ENCODE data around the gene PLCXD1. TPM values are rescaled to one million over a fixed set of nuclear protein-coding genes. Genes with fewer than 3 reads are reported as not detected.
"Not testable (repeated sequence)": the region's sequence is repeated elsewhere in the genome, so short reads cannot be mapped to it uniquely, and the experiment has no call there.

Gene PLCXD1
- total RNA-seq = 12.8 TPM
- polyA plus RNA-seq (ENCODE audit: insufficient read depth in 1 of 8, insufficient read length in 8 of 8, low replicate concordance in 1 of 8) = 10 to 100 TPM; 10.7 to 20.1 (median 19.0) TPM
- long read RNA-seq, donor 1, partial matches to known transcripts = 5 of 13 reads
- long read RNA-seq, donor 1, other reads (novel, unspliced or antisense) = 8 of 13 reads
- long read RNA-seq, donor 2, full-length matches to known transcripts = 1 of 1 reads
- long read RNA-seq, donor 2, partial matches to known transcripts = 0 of 1 reads
- long read RNA-seq, donor 2, other reads (novel, unspliced or antisense) = 0 of 1 reads
- long read RNA-seq, donor 3, full-length matches to known transcripts = 1 of 75 reads
- long read RNA-seq, donor 3, partial matches to known transcripts = 74 of 75 reads
- long read RNA-seq, donor 3, other reads (novel, unspliced or antisense) = 0 of 75 reads
- long read RNA-seq, donor 4, partial matches to known transcripts = 15 of 15 reads
- long read RNA-seq, donor 4, other reads (novel, unspliced or antisense) = 0 of 15 reads
- long read RNA-seq, donor 5, partial matches to known transcripts = 64 of 65 reads
- long read RNA-seq, donor 5, other reads (novel, unspliced or antisense) = 0 of 65 reads
- long read RNA-seq, donor 6, full-length matches to known transcripts = 1 of 91 reads
- long read RNA-seq, donor 6, partial matches to known transcripts = 90 of 91 reads
- long read RNA-seq, donor 6, other reads (novel, unspliced or antisense) = 0 of 91 reads
- long read RNA-seq, donor 7 = 0 reads
- long read RNA-seq, donor 8 = 0 reads
- long read RNA-seq, donor 9 = 0 reads
- long read RNA-seq, donor 10, partial matches to known transcripts = 45 of 45 reads
- long read RNA-seq, donor 10, other reads (novel, unspliced or antisense) = 0 of 45 reads
- long read RNA-seq, donor 11, full-length matches to known transcripts = 2 of 30 reads
- long read RNA-seq, donor 11, partial matches to known transcripts = 15 of 30 reads
- long read RNA-seq, donor 11, other reads (novel, unspliced or antisense) = 13 of 30 reads

- DNase-seq = peak; percentile 88
- H3K36me3 ChIP-seq (ENCODE audit: control insufficient read depth, insufficient read depth, low read length) = peaks cover 11% of the 10 kb centered on the region
- peaks cover 7% of the 10 kb centered on the region for H3K27me3 ChIP-seq (ENCODE audit: control insufficient read depth, insufficient read depth, low read length)
- peak within 1 kb of the TSS; percentile 27 for H3K4me3 ChIP-seq (ENCODE audit: low read length)
- peak within 1 kb of the TSS; percentile 49 for H3K27ac ChIP-seq (ENCODE audit: low read length)
- 30% methylated on average over 14 of the region's 25 CpGs for WGBS (ENCODE audit: insufficient coverage)
- H3K4me1 ChIP-seq (ENCODE audit: control insufficient read depth, insufficient read depth, low read length) = peaks cover 13% of the 10 kb centered on the region
- H3K9me3 ChIP-seq (replicated peaks; ENCODE audit: control insufficient read depth, low read depth, low read length) = no peaks in the 10 kb centered on the region
These were observed at the start of gene PLCXD1 for GRCh38 chrX:281166-281999. PLCXD1 (plus strand) TSS chrX:281381; CDS start chrX:284188, 2,807 bp downstream.

- not testable (repeated sequence) for H3K9me3 ChIP-seq (replicated peaks; ENCODE audit: control insufficient read depth, low read depth, low read length); DNase-seq; H3K27me3 ChIP-seq (ENCODE audit: control insufficient read depth, insufficient read depth, low read length); H3K36me3 ChIP-seq (ENCODE audit: control insufficient read depth, insufficient read depth, low read length); H3K27ac ChIP-seq (ENCODE audit: low read length); H3K4me3 ChIP-seq (ENCODE audit: low read length); H3K4me1 ChIP-seq (ENCODE audit: control insufficient read depth, insufficient read depth, low read length)
- WGBS (ENCODE audit: insufficient coverage) = no CpG with 5 or more reads among the region's 45 CpGs
These were observed 49.4 kb upstream of the PLCXD1 start for GRCh38 chrX:231637-232277.

- H3K27ac ChIP-seq (ENCODE audit: low read length); H3K27me3 ChIP-seq (ENCODE audit: control insufficient read depth, insufficient read depth, low read length); DNase-seq; H3K36me3 ChIP-seq (ENCODE audit: control insufficient read depth, insufficient read depth, low read length); H3K9me3 ChIP-seq (replicated peaks; ENCODE audit: control insufficient read depth, low read depth, low read length); H3K4me1 ChIP-seq (ENCODE audit: control insufficient read depth, insufficient read depth, low read length); H3K4me3 ChIP-seq (ENCODE audit: low read length): not testable (repeated sequence)
- no CpG with 5 or more reads among the region's 42 CpGs for WGBS (ENCODE audit: insufficient coverage)
These were observed 48.9 kb upstream of the PLCXD1 start for GRCh38 chrX:232278-232655.

GRCh38 chrX:236201-236600 lies 45.0 kb upstream of the PLCXD1 start:
- not testable (repeated sequence) for H3K4me1 ChIP-seq (ENCODE audit: control insufficient read depth, insufficient read depth, low read length); DNase-seq; H3K27me3 ChIP-seq (ENCODE audit: control insufficient read depth, insufficient read depth, low read length); H3K4me3 ChIP-seq (ENCODE audit: low read length); H3K27ac ChIP-seq (ENCODE audit: low read length); H3K36me3 ChIP-seq (ENCODE audit: control insufficient read depth, insufficient read depth, low read length); H3K9me3 ChIP-seq (replicated peaks; ENCODE audit: control insufficient read depth, low read depth, low read length)
- WGBS (ENCODE audit: insufficient coverage) = no CpG with 5 or more reads among the region's 6 CpGs

- no peak overlapping the region for H3K27ac ChIP-seq (ENCODE audit: low read length)
- peaks cover 10% of the 10 kb centered on the region for H3K9me3 ChIP-seq (replicated peaks; ENCODE audit: control insufficient read depth, low read depth, low read length)
- H3K4me3 ChIP-seq (ENCODE audit: low read length) = no peak overlapping the region
- H3K4me1 ChIP-seq (ENCODE audit: control insufficient read depth, insufficient read depth, low read length) = no peaks in the 10 kb centered on the region
- H3K27me3 ChIP-seq (ENCODE audit: control insufficient read depth, insufficient read depth, low read length) = no peaks in the 10 kb centered on the region
- H3K36me3 ChIP-seq (ENCODE audit: control insufficient read depth, insufficient read depth, low read length) = no peaks in the 10 kb centered on the region
- 100% methylated on average over 5 of the region's 14 CpGs for WGBS (ENCODE audit: insufficient coverage)
- DNase-seq = no peak
These were observed 30.2 kb upstream of the PLCXD1 start for GRCh38 chrX:250965-251364.

- not testable (repeated sequence) for H3K9me3 ChIP-seq (replicated peaks; ENCODE audit: control insufficient read depth, low read depth, low read length); H3K27ac ChIP-seq (ENCODE audit: low read length); H3K36me3 ChIP-seq (ENCODE audit: control insufficient read depth, insufficient read depth, low read length); H3K4me1 ChIP-seq (ENCODE audit: control insufficient read depth, insufficient read depth, low read length); H3K27me3 ChIP-seq (ENCODE audit: control insufficient read depth, insufficient read depth, low read length); H3K4me3 ChIP-seq (ENCODE audit: low read length); DNase-seq
- WGBS (ENCODE audit: insufficient coverage) = 97% methylated on average over 5 of the region's 17 CpGs
These were observed 29.6 kb upstream of the PLCXD1 start for GRCh38 chrX:251396-252243.

- WGBS (ENCODE audit: insufficient coverage) = 89% methylated on average over 11 of the region's 12 CpGs
- peaks cover 10% of the 10 kb centered on the region for H3K9me3 ChIP-seq (replicated peaks; ENCODE audit: control insufficient read depth, low read depth, low read length)
- H3K36me3 ChIP-seq (ENCODE audit: control insufficient read depth, insufficient read depth, low read length) = no peaks in the 10 kb centered on the region
- H3K27ac ChIP-seq (ENCODE audit: low read length) = no peak overlapping the region
- H3K27me3 ChIP-seq (ENCODE audit: control insufficient read depth, insufficient read depth, low read length) = no peaks in the 10 kb centered on the region
- no peak for DNase-seq
- H3K4me3 ChIP-seq (ENCODE audit: low read length) = no peak overlapping the region
- H3K4me1 ChIP-seq (ENCODE audit: control insufficient read depth, insufficient read depth, low read length) = no peaks in the 10 kb centered on the region
These were observed 28.8 kb upstream of the PLCXD1 start for GRCh38 chrX:252244-252956.

GRCh38 chrX:252957-253291 lies 28.3 kb upstream of the PLCXD1 start:
- DNase-seq = no peak
- Histone ChIP-seq H3K27me3 (ENCODE audit: control insufficient read depth, insufficient read depth, low read length) (no peaks in the 10 kb centered on the region), H3K4me3 (ENCODE audit: low read length) (no peak overlapping the region), H3K9me3 (replicated peaks; ENCODE audit: control insufficient read depth, low read depth, low read length) (peaks cover 10% of the 10 kb centered on the region), H3K4me1 (ENCODE audit: control insufficient read depth, insufficient read depth, low read length) (no peaks in the 10 kb centered on the region), H3K27ac (ENCODE audit: low read length) (no peak overlapping the region), H3K36me3 (ENCODE audit: control insufficient read depth, insufficient read depth, low read length) (no peaks in the 10 kb centered on the region)
- WGBS (ENCODE audit: insufficient coverage) = 75% methylated on average over 3 of the region's 3 CpGs
